Occipital lobe (tissue), 2 donors: ENCODE results near the gene DPP3. TPM values are rescaled to one million over a fixed set of nuclear protein-coding genes. Genes with fewer than 3 reads are reported as not detected.
"Not testable (repeated sequence)": the region's sequence is repeated elsewhere in the genome, so short reads cannot be mapped to it uniquely, and the experiment has no call there.

Experiments
- DNase-seq: peaks from one replicate; lab custom pipeline; 2025; lab: John Stamatoyannopoulos, UW
- total RNA-seq: library from RNA; depleted of rRNA; stranded (reverse); fragments of >200 nt; gene quantifications from one replicate; pipeline ENCODE4 v1.2.3, GENCODE V29; 2014

DPP3 gene
- 35.2 TPM for total RNA-seq

GRCh38 chr11:66480117-66480938 lies at the start of gene DPP3:
Gene DPP3 (plus strand): TSS chr11:66480434. CDS start chr11:66482201, 1,767 bp downstream.
- DNase-seq, result peak; percentile 95

GRCh38 chr11:66431287-66431686 lies 48.9 kb upstream of the DPP3 start:
- not testable (repeated sequence) for DNase-seq

- DNase-seq, result not testable (repeated sequence)
Measured at GRCh38 chr11:66431871-66432329, 48.3 kb upstream of the DPP3 start.

- DNase-seq, result no peak
Measured at GRCh38 chr11:66432597-66432996, 47.6 kb upstream of the DPP3 start.

GRCh38 chr11:66437979-66438503 lies 42.2 kb upstream of the DPP3 start:
- DNase-seq, result no peak

- DNase-seq, result peak; percentile 84
Measured at GRCh38 chr11:66438504-66439466, 41.4 kb upstream of the DPP3 start, which contains the start of gene MRPL11. Gene MRPL11 (minus strand): TSS chr11:66438848. CDS start chr11:66438754, 94 bp downstream.

- not testable (repeated sequence) for DNase-seq
Measured at GRCh38 chr11:66440101-66440939, 39.9 kb upstream of the DPP3 start.

GRCh38 chr11:66440940-66441282 lies 39.3 kb upstream of the DPP3 start:
- not testable (repeated sequence) for DNase-seq

GRCh38 chr11:66443602-66444001 lies 36.6 kb upstream of the DPP3 start:
- DNase-seq, result no peak

GRCh38 chr11:66447012-66447411 lies 33.2 kb upstream of the DPP3 start:
- no peak for DNase-seq

GRCh38 chr11:66448523-66448922 lies 31.7 kb upstream of the DPP3 start:
- DNase-seq, result no peak

GRCh38 chr11:66450560-66450959 lies 29.7 kb upstream of the DPP3 start:
- DNase-seq, result no peak

GRCh38 chr11:66451663-66452062 lies 28.6 kb upstream of the DPP3 start:
- no peak for DNase-seq

- DNase-seq, result no peak
Measured at GRCh38 chr11:66454247-66454646, 26.0 kb upstream of the DPP3 start.

GRCh38 chr11:66454828-66455227 lies 25.4 kb upstream of the DPP3 start:
- DNase-seq, result no peak

GRCh38 chr11:66457826-66458225 lies 22.4 kb upstream of the DPP3 start:
- no peak for DNase-seq

- DNase-seq, result no peak
Measured at GRCh38 chr11:66459138-66459778, 21.0 kb upstream of the DPP3 start.

- no peak for DNase-seq
Measured at GRCh38 chr11:66462010-66462409, 18.2 kb upstream of the DPP3 start.

GRCh38 chr11:66462911-66463310 lies 17.3 kb upstream of the DPP3 start:
- DNase-seq, result no peak

GRCh38 chr11:66464116-66464515 lies 16.1 kb upstream of the DPP3 start:
- DNase-seq, result not testable (repeated sequence)
